DOHH2 (cell line): ENCODE results near the gene INHA.

Source experiments
- H3F3A ChIP-seq: fragments of 200-600 bp; sonication (generic), shearing (Covaris generic); 2 replicates; pipeline ENCODE4 v1.6.0; 2016; ENCODE audit warnings: antibody characterized with exemption, mild to moderate bottlenecking; ENCODE audit not compliant: control insufficient read depth, insufficient read depth
- H3K27ac ChIP-seq: fragments of 200-600 bp; sonication (generic); 2 replicates; pipeline ENCODE4 v1.5.1; 2014; ENCODE audit warnings: low read depth, mild to moderate bottlenecking, low read length, moderate library complexity
- H3K27me3 ChIP-seq: fragments of 200-600 bp; sonication (generic); 2 replicates; pipeline ENCODE4 v1.6.1; 2014; ENCODE audit warnings: mild to moderate bottlenecking, low read length, mixed read lengths; ENCODE audit not compliant: control insufficient read depth
- H3K36me3 ChIP-seq: fragments of 200-600 bp; sonication (generic); 2 replicates; pipeline ENCODE4 v1.6.1; 2014; ENCODE audit warnings: mild to moderate bottlenecking, low read length, moderate library complexity, mixed read lengths; ENCODE audit not compliant: control insufficient read depth
- H3K4me1 ChIP-seq: fragments of 200-600 bp; sonication (generic); 2 replicates; pipeline ENCODE4 v1.6.1; 2014; ENCODE audit warnings: mild to moderate bottlenecking, low read length, mixed read lengths; ENCODE audit not compliant: control insufficient read depth
- H3K4me2 ChIP-seq: fragments of 200-600 bp; sonication (generic); 2 replicates; pipeline ENCODE4 v1.6.0; 2014; ENCODE audit warnings: mild to moderate bottlenecking, low read length, moderate library complexity
- H3K4me3 ChIP-seq: fragments of 200-600 bp; sonication (generic); 2 replicates; pipeline ENCODE4 v1.5.1; 2014; ENCODE audit warnings: mild to moderate bottlenecking, low read length, mixed read lengths
- H3K79me2 ChIP-seq: fragments of 200-600 bp; sonication (generic); 2 replicates; pipeline ENCODE4 v1.6.1; 2014; ENCODE audit warnings: mild to moderate bottlenecking, low read length, mixed read lengths; ENCODE audit not compliant: control insufficient read depth
- H3K9me2 ChIP-seq: fragments of 200-600 bp; sonication (generic); replicated peaks from 2 replicates; pipeline ENCODE4 v1.6.1; 2014; ENCODE audit warnings: mild to moderate bottlenecking, low read length, mixed read lengths; ENCODE audit not compliant: control insufficient read depth
- H3K9me3 ChIP-seq: fragments of 200-600 bp; sonication (generic); 2 replicates; pipeline ENCODE4 v1.6.1; 2014; ENCODE audit warnings: antibody characterized with exemption, low read length, mixed read lengths; ENCODE audit not compliant: control insufficient read depth, insufficient read depth
- H4K20me1 ChIP-seq: fragments of 200-600 bp; sonication (generic); 2 replicates; pipeline ENCODE4 v1.6.0; 2014; ENCODE audit warnings: low read depth, mild to moderate bottlenecking, antibody characterized with exemption, low read length, moderate library complexity; ENCODE audit not compliant: control insufficient read depth, insufficient read depth
- CTCF ChIP-seq: fragments of 200-600 bp; sonication (generic); IDR thresholded peaks from one replicate; pipeline ENCODE4 v1.5.1; 2014; ENCODE audit warnings: antibody characterized with exemption, mild to moderate bottlenecking, low read depth, low read length; ENCODE audit not compliant: poor library complexity, severe bottlenecking
- EZH2phosphoT487 ChIP-seq: fragments of 200-600 bp; sonication (generic); IDR thresholded peaks from 2 replicates; pipeline ENCODE4 v1.6.1; 2017; ENCODE audit warnings: borderline replicate concordance, mild to moderate bottlenecking, antibody characterized with exemption, low read length, moderate library complexity, mixed read lengths

Gene INHA

GRCh38 chr2:219547621-219548020 lies 24.5 kb upstream of the INHA start:
- H3K79me2 ChIP-seq, result no peaks in the 10 kb centered on the region; the same call in 1 of the 2 replicates
- peaks cover 15% of the 10 kb centered on the region; the same call in 1 of the 2 replicates for H3K27me3 ChIP-seq
- TF ChIP-seq EZH2phosphoT487 (no peak), CTCF (no peak)
- no peaks in the 10 kb centered on the region for H4K20me1 ChIP-seq
- H3K9me3 ChIP-seq, result no peaks in the 10 kb centered on the region
- no peaks in the 10 kb centered on the region for H3K9me2 ChIP-seq
- no peak overlapping the region for H3K4me3 ChIP-seq
- H3K4me1 ChIP-seq, result peaks cover 7% of the 10 kb centered on the region
- no peaks in the 10 kb centered on the region for H3K36me3 ChIP-seq
- no peak overlapping the region for H3K27ac ChIP-seq
- H3F3A ChIP-seq, result no peaks in the 10 kb centered on the region
- H3K4me2 ChIP-seq, result no peak overlapping the region

GRCh38 chr2:219548990-219549389 lies 23.1 kb upstream of the INHA start:
- no peaks in the 10 kb centered on the region for H3K79me2 ChIP-seq
- TF ChIP-seq CTCF, result no peak
- TF ChIP-seq EZH2phosphoT487, result no peak
- H3K4me1 ChIP-seq, result peaks cover 7% of the 10 kb centered on the region
- H3K36me3 ChIP-seq, result no peaks in the 10 kb centered on the region
- no peak overlapping the region for H3K4me3 ChIP-seq
- H3K9me2 ChIP-seq, result no peaks in the 10 kb centered on the region
- H4K20me1 ChIP-seq, result no peaks in the 10 kb centered on the region
- H3F3A ChIP-seq, result no peaks in the 10 kb centered on the region
- peaks cover 15% of the 10 kb centered on the region; the same call in 1 of the 2 replicates for H3K27me3 ChIP-seq
- no peaks in the 10 kb centered on the region for H3K9me3 ChIP-seq
- no peak overlapping the region for H3K27ac ChIP-seq
- no peak overlapping the region for H3K4me2 ChIP-seq

- Histone ChIP-seq H3K79me2 (no peaks in the 10 kb centered on the region), H3F3A (no peaks in the 10 kb centered on the region), H4K20me1 (no peaks in the 10 kb centered on the region), H3K27ac (no peak overlapping the region), H3K9me3 (no peaks in the 10 kb centered on the region), H3K4me2 (no peak overlapping the region), H3K36me3 (no peaks in the 10 kb centered on the region), H3K4me1 (peaks cover under 1% of the 10 kb centered on the region), H3K9me2 (no peaks in the 10 kb centered on the region), H3K4me3 (no peak overlapping the region), H3K27me3 (peaks cover 10% of the 10 kb centered on the region; the same call in 1 of the 2 replicates)
- TF ChIP-seq CTCF (no peak), EZH2phosphoT487 (no peak)
Observed at GRCh38 chr2:219549619-219550018, 22.5 kb upstream of the INHA start.
